Glutamatergic neuron (in vitro differentiated cells): ENCODE data around the gene ADAM20. TPM values are rescaled to one million over a fixed set of nuclear protein-coding genes. Genes with fewer than 3 reads are reported as not detected.
A peak's percentile ranks its signal among the peaks of the same experiment; 100 is the strongest.

Experiments
- DNase-seq: peaks from one replicate; pipeline ENCODE4 v3.0.0; 2022
- H3K27ac Mint-ChIP-seq: one replicate; pipeline ENCODE4 v1.8.0; 2020; ENCODE audit warnings: mild to moderate bottlenecking, mixed read lengths, inconsistent platforms; ENCODE audit not compliant: unreplicated experiment
- H3K27me3 Mint-ChIP-seq: one replicate; pipeline ENCODE4 v1.8.0; 2020; ENCODE audit warnings: mild to moderate bottlenecking, moderate library complexity, mixed read lengths, inconsistent platforms; ENCODE audit not compliant: unreplicated experiment
- H3K36me3 Mint-ChIP-seq: one replicate; pipeline ENCODE4 v1.8.0; 2020; ENCODE audit warnings: mild to moderate bottlenecking, mixed read lengths, inconsistent platforms; ENCODE audit not compliant: unreplicated experiment
- H3K4me1 Mint-ChIP-seq: one replicate; pipeline ENCODE4 v1.8.0; 2020; ENCODE audit warnings: mild to moderate bottlenecking, low read depth, mixed read lengths, inconsistent platforms; ENCODE audit not compliant: unreplicated experiment
- H3K4me3 Mint-ChIP-seq: one replicate; pipeline ENCODE4 v1.8.0; 2020; ENCODE audit warnings: mild to moderate bottlenecking, mixed read lengths, inconsistent platforms; ENCODE audit not compliant: unreplicated experiment
- H3K9me3 Mint-ChIP-seq: one replicate; pipeline ENCODE4 v1.8.0; 2020; ENCODE audit warnings: mild to moderate bottlenecking, moderate library complexity, mixed read lengths, inconsistent platforms; ENCODE audit not compliant: unreplicated experiment
- long read RNA-seq: library from polyadenylated mRNA; unstranded; transcript quantifications from one replicate; pipeline ENCODE4 v2.0.0, GENCODE V29; 2020; ENCODE audit not compliant: unreplicated experiment
- total RNA-seq: library from RNA; stranded (reverse); fragmentation: NEBNext Ultra II Directional; extraction: Animal tissue kit (Norgen Biotek cat#: 25700); gene quantifications from one replicate; pipeline ENCODE4 v1.2.1, GENCODE V29; 2021; ENCODE audit not compliant: unreplicated experiment
- TF ChIP-seq, protein P1 (sequence below): fragments of 200-600 bp; sonication (generic); IDR thresholded peaks from one replicate; pipeline ENCODE4 v1.5.0; 2021; ENCODE audit not compliant: partially characterized antibody, unreplicated experiment

ADAM20 gene
- 1.3 TPM for total RNA-seq
- long read RNA-seq, result 0 reads

DNA sequence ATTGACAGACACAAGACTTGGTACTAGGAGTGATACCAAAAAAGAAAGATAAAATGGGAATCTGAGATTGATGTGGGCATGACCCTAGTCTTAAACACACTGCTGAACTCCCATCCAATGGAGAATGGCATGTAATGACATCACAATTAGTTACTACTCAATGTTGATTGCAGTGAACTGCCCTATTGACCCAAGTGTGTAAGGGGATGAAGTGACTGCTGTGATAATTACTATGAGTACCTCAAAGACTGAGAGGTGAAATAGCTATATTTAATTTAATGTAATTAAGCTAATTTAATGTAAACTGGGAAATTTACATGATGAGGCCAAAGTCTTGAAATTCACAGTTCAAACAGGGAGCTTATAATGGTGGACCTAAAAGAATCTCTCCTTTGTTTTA lies at the start of gene ADAM20:
ADAM20 (minus strand) TSS at position 101 of the 400 bp plus-strand sequence. CDS start 10,247 bp downstream, outside the sequence.
- DNase-seq, result no peak
- no peaks in the 10 kb centered on the region for H3K27me3 Mint-ChIP-seq
- no peak within 1 kb of the TSS for H3K4me3 Mint-ChIP-seq
- TF ChIP-seq, protein P1, sequence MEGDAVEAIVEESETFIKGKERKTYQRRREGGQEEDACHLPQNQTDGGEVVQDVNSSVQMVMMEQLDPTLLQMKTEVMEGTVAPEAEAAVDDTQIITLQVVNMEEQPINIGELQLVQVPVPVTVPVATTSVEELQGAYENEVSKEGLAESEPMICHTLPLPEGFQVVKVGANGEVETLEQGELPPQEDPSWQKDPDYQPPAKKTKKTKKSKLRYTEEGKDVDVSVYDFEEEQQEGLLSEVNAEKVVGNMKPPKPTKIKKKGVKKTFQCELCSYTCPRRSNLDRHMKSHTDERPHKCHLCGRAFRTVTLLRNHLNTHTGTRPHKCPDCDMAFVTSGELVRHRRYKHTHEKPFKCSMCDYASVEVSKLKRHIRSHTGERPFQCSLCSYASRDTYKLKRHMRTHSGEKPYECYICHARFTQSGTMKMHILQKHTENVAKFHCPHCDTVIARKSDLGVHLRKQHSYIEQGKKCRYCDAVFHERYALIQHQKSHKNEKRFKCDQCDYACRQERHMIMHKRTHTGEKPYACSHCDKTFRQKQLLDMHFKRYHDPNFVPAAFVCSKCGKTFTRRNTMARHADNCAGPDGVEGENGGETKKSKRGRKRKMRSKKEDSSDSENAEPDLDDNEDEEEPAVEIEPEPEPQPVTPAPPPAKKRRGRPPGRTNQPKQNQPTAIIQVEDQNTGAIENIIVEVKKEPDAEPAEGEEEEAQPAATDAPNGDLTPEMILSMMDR, result no peak
- no peaks in the 10 kb centered on the region for H3K4me1 Mint-ChIP-seq
- peaks cover 33% of the 10 kb centered on the region for H3K36me3 Mint-ChIP-seq
- H3K27ac Mint-ChIP-seq, result no peak within 1 kb of the TSS
- H3K9me3 Mint-ChIP-seq, result peaks cover 2% of the 10 kb centered on the region

DNA sequence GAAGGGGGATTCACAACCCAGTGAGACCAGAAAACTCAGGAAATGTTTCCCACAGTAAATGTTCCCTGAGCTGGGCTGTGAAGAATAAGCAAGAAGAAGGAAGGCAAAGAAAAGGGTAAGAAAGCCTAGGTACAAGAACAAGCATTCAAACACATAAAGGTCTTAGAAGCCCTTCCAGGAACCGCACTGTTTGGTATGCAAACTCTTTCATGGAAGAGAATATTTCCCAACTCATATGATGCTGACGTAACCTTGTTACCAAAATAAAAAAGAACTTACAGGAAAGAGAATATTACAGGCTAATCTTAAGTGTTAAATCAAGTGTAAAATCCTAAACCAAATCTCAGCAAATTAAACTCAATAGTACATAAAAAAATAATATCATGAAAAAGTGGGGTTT lies 42.1 kb upstream of the ADAM20 start:
- peaks cover 4% of the 10 kb centered on the region for H3K27me3 Mint-ChIP-seq
- DNase-seq, result no peak
- peak overlapping the region; percentile 86 for H3K27ac Mint-ChIP-seq
- no peaks in the 10 kb centered on the region for H3K36me3 Mint-ChIP-seq
- H3K9me3 Mint-ChIP-seq, result peaks cover 2% of the 10 kb centered on the region
- TF ChIP-seq, protein P1, result no peak
- peaks cover 8% of the 10 kb centered on the region for H3K4me1 Mint-ChIP-seq
- peak overlapping the region; percentile 23 for H3K4me3 Mint-ChIP-seq

DNA sequence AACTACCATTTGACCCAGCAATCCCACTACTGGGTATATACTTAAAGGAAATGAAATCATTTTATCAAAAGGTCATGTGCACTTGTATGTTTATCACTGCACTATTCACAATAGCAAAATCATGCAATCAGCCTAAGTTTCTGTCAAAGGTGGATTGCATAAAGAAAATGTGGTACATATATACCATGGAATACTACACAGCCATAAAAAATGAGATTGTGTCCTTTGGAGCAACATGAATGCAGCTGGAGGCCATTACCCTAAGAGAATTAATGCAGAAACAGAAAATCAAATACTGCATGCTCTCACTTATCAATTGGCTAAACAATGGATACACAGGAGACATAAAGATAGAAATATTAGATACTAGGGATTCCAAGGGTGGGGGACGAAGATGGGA lies 38.2 kb upstream of the ADAM20 start:
- TF ChIP-seq, protein P1, result no peak
- no peak for DNase-seq

DNA sequence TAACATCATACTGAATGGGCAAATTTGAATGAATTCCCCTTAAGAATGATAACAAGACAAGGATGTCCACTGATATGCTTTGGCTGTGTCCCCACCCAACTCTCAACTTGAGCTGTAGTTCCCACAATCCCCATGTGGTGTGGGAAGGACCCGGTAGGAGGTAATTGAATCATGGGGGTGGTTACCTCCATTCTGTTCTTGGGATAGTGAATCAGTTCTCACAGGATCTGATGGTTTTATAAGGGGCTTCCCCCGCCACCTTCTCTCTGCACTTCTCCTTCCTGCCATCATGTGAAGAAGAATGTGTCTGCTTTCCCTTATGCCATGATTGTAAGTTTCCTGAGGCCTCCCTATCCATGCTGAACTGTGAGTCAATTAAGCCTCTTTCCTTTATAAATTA lies 36.3 kb upstream of the ADAM20 start:
- no peak for DNase-seq
- H3K27ac Mint-ChIP-seq, result no peak overlapping the region
- H3K27me3 Mint-ChIP-seq, result peaks cover 2% of the 10 kb centered on the region
- TF ChIP-seq, protein P1, result no peak
- no peak overlapping the region for H3K4me3 Mint-ChIP-seq
- H3K9me3 Mint-ChIP-seq, result peaks cover 3% of the 10 kb centered on the region
- H3K36me3 Mint-ChIP-seq, result peaks cover 3% of the 10 kb centered on the region
- H3K4me1 Mint-ChIP-seq, result peaks cover 2% of the 10 kb centered on the region

More for the DNA sequence above, 38.2 kb upstream of the ADAM20 start:
- H3K4me1 Mint-ChIP-seq, result peaks cover 8% of the 10 kb centered on the region
- H3K27me3 Mint-ChIP-seq, result peaks cover 4% of the 10 kb centered on the region
- no peak overlapping the region for H3K27ac Mint-ChIP-seq
- H3K9me3 Mint-ChIP-seq, result peaks cover 2% of the 10 kb centered on the region
- no peak overlapping the region for H3K4me3 Mint-ChIP-seq
- no peaks in the 10 kb centered on the region for H3K36me3 Mint-ChIP-seq

DNA sequence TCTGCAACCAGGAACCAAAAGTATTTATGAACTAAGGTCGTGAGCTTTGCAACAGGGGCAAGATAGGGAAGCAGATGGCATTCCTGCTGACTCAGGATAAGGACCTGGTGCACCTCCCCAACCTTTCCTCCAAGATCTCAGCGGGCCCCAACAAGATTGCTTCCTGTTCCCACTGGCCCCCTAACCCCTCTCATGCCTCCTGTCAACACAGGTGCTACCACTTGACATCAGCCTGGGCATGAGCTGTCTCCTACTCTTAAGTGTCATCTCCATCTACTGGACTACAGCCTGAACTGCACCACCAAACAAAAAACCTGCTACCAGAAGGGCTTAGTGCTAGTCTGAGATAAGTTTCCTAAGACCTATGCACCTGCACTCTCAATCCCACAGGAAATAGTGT lies 33.0 kb upstream of the ADAM20 start:
- peak; percentile 35 for DNase-seq
- H3K36me3 Mint-ChIP-seq, result peaks cover 24% of the 10 kb centered on the region
- peaks cover 8% of the 10 kb centered on the region for H3K9me3 Mint-ChIP-seq
- H3K27ac Mint-ChIP-seq, result peak overlapping the region; percentile 2
- no peaks in the 10 kb centered on the region for H3K4me1 Mint-ChIP-seq
- H3K4me3 Mint-ChIP-seq, result no peak overlapping the region
- peaks cover 2% of the 10 kb centered on the region for H3K27me3 Mint-ChIP-seq
- TF ChIP-seq, protein P1, result peak; percentile 69
